Measurements from ENCODE around the gene TMEM190.
A peak's percentile ranks its signal among the peaks of the same experiment; 100 is the strongest.

TMEM190 gene

GRCh38 chr19:55372316-55373081, 4.1 kb upstream of the TMEM190 start:
- no peak for DNase-seq

DNA sequence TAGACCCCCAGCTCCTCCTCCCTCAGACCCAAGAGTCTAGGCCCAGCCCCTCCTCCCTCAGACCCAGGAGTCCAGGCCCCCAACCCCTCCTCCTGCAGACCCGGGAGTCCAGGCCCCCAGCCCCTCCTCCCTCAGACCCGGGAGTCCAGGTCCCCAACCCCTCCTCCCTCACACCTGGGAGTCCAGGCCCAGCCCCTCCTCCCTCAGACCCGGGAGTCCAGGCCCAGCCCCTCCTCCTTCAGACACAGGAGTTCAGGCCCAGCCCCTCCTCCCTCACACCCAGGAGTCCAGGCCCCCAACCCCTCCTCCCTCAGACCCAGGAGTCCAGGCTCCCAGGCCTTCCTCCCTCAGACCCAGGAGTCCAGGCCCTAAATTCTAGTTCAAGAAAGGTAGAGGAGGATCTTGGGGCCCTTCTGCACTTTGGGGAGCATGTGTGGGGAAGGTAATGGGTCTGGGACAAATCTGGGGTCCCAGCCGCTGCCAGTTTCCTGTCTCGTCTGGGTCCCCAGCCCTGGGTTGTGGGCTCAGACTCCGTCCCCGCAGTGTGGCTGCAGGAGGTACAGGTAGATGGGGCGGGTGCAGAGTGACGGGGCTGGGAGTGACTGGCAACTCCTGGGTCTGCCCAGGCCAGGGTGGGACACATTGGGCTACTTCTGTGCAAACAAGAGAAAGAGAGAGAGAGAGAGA, 3.2 kb upstream of the TMEM190 start:
- DNase-seq = no peak

- DNase-seq = no peak
Measured at GRCh38 chr19:55373993-55374757, 2.5 kb upstream of the TMEM190 start.

GRCh38 chr19:55377356-55378131, 918 bp downstream of the TMEM190 start:
- no peak for DNase-seq

- DNase-seq = no peak
Measured at GRCh38 chr19:55379174-55379573, 2.5 kb downstream of the TMEM190 start.

DNA sequence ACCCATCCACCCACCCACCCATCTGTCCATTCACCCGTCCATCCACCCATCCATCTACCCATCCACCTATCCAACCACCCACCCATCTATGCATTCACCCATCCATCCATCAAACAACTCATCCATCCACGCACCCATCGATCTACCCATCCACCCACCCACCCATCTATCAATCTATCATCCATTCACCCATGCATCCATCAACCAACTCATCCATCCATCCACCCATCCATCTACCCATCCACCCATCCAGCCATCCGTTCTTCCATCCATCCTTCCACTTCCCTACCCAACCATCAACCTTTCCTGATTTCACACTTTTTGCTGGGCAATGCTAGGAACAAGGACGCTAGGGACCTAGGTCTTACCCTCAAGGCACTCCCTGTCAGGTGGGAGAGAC, 5.4 kb downstream of the TMEM190 start:
- no peak for DNase-seq

- no peak for DNase-seq
Measured at GRCh38 chr19:55382522-55383054, 6.0 kb downstream of the TMEM190 start.

DNA sequence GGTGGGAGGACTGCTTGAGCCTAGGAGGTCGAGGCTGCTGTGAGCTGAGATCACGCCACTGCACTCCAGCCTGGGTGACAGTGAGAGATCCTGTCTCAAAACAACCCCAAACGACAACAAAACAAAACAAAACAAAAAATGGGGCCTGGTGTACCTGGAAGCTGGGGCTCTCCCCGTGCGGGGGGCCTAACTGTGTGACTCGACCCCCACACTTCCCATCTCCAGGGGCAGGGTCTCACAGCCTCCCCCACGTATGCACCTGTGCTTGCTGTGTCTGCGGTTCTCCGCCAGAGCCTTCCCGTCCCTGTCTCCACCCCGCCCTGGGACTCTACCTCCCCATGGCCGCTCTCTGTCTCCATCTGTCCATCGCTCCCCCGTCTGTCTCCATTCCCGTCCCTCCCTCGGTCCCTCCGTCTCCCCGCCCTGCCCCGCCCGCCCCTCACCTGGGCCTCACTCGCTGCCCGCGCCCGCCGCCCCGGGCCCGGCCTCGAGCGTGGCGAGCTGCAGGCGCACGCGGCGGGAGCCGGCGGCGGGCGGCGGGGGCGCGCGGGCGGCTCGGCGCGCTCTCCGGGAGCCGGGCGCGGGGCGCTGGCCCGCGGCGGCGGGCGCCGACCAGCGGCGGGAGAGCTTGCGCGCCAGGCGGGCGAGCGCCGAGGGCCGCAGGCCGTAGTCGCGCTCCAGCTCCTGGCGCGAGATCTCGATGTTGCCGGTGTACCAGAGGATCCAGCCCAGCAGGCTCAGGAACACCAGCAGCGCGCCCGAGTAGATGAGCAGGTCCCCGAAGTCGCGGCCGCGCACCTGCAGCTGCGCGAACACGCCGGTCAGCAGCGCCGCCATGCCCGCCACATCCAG, 6.9 kb downstream of the TMEM190 start:
- no peak for DNase-seq

DNA sequence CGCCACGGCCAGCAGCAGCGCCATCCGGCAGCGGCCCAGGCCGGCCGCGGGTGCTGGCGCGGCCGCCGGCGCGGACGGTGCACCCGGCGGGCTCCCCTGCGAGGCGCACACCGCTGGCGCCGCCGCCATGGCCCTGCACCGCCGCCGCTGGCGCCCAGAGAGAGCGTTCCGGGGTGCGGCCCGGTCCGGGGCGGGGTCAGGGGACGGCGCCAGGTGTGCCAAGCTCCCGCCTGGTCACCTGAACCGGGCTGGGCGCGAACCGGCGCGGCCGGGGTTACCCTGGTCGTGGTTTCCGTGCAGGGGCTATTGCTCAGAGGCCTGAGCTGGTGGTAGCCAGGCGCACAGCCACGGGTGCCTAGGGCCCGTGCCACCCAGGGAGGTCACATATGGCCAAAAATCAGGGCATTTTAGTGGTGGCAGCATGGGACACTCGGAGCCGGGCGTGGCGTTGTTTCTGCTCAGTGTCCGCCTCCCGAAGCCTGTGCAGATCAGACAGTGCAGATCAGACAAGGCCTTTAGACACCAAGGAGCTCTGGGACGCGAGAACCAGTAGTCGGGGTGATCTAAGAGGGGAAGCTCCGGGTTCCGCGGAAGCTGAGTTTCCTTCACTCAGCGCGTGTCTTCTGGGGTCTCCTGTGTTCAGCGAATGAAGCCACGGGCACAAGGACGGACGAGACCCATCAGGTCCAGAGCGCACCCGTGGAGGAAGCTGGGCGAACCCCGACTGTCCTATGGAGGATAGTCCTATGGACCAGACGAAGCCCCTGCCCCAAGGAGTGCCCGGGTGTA, 7.7 kb downstream of the TMEM190 start, which contains the start of gene TMEM238:
TSS of gene TMEM238 (minus strand) at position 162 of the 789 bp plus-strand sequence. CDS start at position 129, 33 bp downstream.
- DNase-seq = no peak

DNA sequence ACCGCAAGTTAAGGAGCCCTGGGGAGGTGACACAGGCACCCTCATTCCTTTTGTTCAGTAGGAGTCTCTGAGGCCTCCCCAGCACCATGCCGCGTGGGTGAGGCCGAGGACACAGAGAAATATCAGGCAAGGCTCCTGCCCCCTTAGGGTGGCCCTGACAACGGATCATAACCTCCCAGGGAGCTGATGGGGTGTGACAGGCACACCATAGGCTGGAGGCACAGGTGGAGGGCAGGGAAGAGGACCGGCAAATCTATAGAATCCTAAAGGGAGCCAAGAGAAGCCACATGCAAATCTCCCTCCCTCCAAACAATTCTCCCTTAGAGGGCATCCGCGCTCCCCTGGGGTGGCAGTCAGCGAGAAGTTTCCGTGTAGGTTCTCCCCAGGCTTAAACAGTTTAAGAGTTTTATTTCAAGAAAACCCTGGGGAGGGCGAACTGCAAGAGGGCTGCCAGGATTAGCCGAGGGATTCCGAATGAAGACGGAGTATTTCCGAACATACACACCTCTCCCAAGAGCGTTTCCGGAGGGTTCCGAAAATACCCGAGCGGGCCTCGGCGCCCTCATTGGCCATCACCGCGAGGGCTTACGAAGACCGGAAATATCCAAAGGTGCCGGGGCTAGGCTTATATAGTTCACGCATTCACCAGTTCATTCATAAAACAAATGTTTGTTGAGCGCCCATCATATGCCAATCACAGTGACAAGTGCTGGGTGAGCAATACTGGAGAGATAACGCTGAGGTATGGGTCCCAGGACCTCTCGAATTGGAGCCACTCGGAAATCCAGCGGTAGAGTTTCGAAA, 8.5 kb downstream of the TMEM190 start:
- DNase-seq = peak; percentile 97

GRCh38 chr19:55385724-55386492, 9.3 kb downstream of the TMEM190 start, which contains the start of gene RPL28:
Gene RPL28, plus strand, starts transcription at chr19:55385932. Its CDS starts 426 bp downstream, at chr19:55386358.
- peak; percentile 97 for DNase-seq

DNA sequence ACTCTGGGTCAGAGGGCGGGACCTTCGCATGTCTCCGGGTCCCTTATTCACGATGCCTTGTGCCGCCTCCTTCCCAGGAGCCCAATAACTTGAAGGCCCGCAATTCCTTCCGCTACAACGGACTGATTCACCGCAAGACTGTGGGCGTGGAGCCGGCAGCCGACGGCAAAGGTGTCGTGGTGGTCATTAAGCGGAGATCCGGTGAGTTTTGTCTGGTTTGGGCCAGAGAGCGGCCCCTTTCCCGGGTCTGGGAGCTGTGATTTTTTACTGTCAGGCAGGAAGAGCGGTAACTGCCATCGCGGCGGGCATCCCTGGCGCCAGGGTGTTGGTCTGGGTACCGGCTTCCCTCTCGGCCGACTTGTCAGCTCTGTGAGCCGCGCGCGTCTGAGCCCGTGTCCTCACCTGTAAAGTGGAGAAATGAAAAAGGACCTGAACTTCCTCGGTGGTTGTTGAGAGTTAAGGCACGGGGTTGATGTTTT, 9.9 kb downstream of the TMEM190 start:
- no peak for DNase-seq

- no peak for DNase-seq
Measured at GRCh38 chr19:55387736-55388497, 11.3 kb downstream of the TMEM190 start.

DNA sequence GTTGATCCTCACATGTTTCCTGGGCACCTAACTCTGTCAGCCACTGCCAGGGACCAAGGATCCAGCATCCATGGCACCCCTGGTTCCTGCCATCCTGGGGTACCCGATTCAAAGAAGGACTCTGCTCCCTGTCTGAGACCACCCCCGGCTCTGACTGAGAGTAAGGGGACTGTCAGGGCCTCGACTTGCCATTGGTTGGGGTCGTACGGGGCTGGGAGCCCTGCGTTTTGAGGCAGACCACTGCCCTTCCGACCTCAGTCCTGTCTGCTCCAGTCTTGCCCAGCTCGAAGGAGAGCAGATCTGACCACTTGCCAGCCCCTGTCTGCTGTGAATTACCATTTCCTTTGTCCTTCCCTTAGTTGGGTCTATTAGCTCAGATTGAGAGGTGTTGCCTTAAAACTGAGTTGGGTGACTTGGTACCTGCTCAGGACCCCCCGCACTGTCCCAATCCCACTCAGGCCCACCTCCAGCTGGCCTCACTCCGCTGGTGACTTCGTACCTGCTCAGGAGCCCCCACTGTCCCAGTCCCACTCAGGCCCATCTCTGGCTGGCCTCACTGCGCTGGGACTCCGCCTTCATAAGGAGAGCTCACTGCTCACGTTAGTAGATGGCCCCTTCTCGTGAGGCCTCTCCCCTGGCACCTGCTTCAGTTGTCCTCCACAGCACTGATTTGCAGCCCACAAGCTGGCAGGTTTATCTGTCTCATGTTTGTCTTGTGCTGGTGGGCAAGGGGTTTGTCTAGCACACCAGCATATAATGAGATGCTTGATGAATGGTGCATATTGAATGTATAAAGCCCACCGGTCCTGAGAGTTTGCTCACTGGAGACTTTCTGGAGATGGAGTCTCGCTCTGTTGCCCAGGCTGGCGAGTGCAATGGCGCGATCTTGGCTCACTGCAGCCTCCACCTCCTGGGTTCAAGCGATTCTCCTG, 13.0 kb downstream of the TMEM190 start:
- no peak for DNase-seq

DNA sequence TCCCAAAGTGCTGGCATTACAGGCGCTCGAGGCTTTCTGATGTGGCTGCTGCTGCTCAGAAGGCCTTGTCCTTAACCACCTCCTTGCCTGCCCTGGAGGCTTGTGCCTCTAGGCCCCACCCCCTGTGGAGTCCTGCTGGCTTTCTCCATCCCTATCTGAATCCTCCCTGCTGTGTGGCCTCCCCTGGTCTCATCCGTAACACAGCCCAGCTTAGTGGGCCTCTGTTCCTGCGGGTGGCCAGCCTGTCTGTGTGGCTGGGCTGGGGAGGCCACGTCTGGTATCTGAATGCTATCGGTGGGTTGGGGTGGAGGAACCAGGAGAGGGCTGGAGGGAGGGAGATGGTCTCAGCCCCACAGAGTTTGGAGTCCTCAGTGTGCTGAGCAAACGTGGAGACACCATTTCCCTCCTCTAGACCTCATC, 13.8 kb downstream of the TMEM190 start:
- no peak for DNase-seq

DNA sequence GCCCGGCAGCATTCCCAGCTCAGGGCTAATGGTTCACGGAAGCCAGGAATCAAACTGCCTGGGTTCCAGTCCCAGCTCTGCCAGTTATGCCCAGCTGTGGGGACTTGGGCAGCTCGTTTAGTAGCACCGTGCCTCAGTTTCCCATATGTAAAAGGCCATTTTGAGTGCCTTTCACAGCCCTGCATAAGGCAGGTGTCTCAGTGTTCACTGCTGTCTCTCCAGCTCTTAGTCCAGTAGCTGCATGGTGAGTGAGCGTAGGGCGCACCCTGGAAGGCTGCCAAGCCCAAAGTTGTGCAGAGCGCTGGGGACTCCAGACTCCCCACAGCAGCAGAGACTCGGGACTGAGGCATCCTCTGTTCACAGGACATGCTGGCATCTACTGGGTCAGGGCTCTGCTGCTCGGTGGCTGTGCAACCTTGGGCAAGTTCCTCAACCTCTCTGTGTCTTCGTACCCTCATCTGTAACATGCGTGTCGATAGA, 14.6 kb downstream of the TMEM190 start:
- DNase-seq = no peak

All from NCI-H2029 treated with DMSO at 0.1 percent for 48 hours (cell line).